Esophagus muscularis mucosa (tissue), 4 donors: ENCODE results near the gene WASF2. TPM values are rescaled to one million over a fixed set of nuclear protein-coding genes. Genes with fewer than 3 reads are reported as not detected.

Experiments used
- DNase-seq: peaks from one replicate; pipeline ENCODE4 v3.0.0-alpha.2; 2017; ENCODE audit errors: extremely low spot score
- H3K27ac ChIP-seq, 4 donors: fragments of 200-600 bp; sonication (generic); replicated peaks in 1 of 4; 1 replicate in 3 of 4; 2 replicates in 1 of 4; pipeline ENCODE4 v1.5.1; 2016 to 2019; ENCODE audit warnings: mild to moderate bottlenecking in 1 of 4
- H3K27me3 ChIP-seq, 4 donors: fragments of 200-600 bp; sonication (generic); one replicate each; pipeline versions ENCODE4 v1.5.1 to v1.6.0; 2016 to 2019
- H3K36me3 ChIP-seq, 4 donors: fragments of 200-600 bp; sonication (generic); one replicate each; pipeline ENCODE4 v1.5.1; 2016 to 2019
- H3K4me1 ChIP-seq, 4 donors: fragments of 200-600 bp; sonication (generic); one replicate each; pipeline ENCODE4 v1.5.1; 2016 to 2019
- H3K4me3 ChIP-seq, 4 donors: fragments of 200-600 bp; sonication (generic); 1 replicate in 2 of 4; 2 replicates in 2 of 4; pipeline ENCODE4 v1.5.1; 2016 to 2019; ENCODE audit warnings: mild to moderate bottlenecking in 4 of 4, moderate library complexity in 1 of 4
- H3K9me3 ChIP-seq, 4 donors: fragments of 200-600 bp; sonication (generic); 1 replicate in 3 of 4; 2 replicates in 1 of 4; pipeline ENCODE4 v1.5.1; 2016 to 2019
- EP300 ChIP-seq: sonication (generic); formaldehyde crosslinking; IDR thresholded peaks from one replicate; pipeline ENCODE4 v1.6.1; 2017; ENCODE audit warnings: antibody characterized with exemption
- POLR2A ChIP-seq: fragments of 450-650 bp; IDR thresholded peaks from one replicate; pipeline ENCODE4 v1.6.1; 2017; ENCODE audit warnings: antibody characterized with exemption, moderate library complexity, mild to moderate bottlenecking, low read depth
- POLR2AphosphoS5 ChIP-seq, 2 donors: sonication (generic); formaldehyde crosslinking; IDR thresholded peaks; one replicate each; pipeline ENCODE4 v1.6.1; 2017; ENCODE audit warnings: antibody characterized with exemption in 2 of 2
- WGBS: methylation state at CpG from one replicate; pipeline ENCODE4 v1.1.5; 2018; 5-methylcytosine and 5-hydroxymethylcytosine counted together
- intact Hi-C: fragments of 100-400 bp; cut with DNase I; formaldehyde crosslinking; loops from one replicate; pipeline ENCODE4 v1.15.1; 2023
- total RNA-seq, 4 donors: library from RNA; depleted of rRNA; stranded (reverse); fragments of >200 nt; gene quantifications; one replicate each; pipeline versions ENCODE4 v1.1.0 to v1.2.1, GENCODE V29; 2016
- TF ChIP-seq, protein P1 (sequence below), 3 experiments: fragments of 200-600 bp in 2 of 3; fragments of 450-650 bp in 1 of 3; sonication (generic) in 2 of 3; IDR thresholded peaks; one replicate each; pipeline ENCODE4 v1.5.1; 2017 to 2019; ENCODE audit warnings: antibody characterized with exemption in 3 of 3, mild to moderate bottlenecking in 2 of 3, moderate library complexity in 1 of 3

WASF2 gene
- total RNA-seq, 4 donors from 2014 or later, result 78.5 to 141 (median 101) TPM

DNA sequence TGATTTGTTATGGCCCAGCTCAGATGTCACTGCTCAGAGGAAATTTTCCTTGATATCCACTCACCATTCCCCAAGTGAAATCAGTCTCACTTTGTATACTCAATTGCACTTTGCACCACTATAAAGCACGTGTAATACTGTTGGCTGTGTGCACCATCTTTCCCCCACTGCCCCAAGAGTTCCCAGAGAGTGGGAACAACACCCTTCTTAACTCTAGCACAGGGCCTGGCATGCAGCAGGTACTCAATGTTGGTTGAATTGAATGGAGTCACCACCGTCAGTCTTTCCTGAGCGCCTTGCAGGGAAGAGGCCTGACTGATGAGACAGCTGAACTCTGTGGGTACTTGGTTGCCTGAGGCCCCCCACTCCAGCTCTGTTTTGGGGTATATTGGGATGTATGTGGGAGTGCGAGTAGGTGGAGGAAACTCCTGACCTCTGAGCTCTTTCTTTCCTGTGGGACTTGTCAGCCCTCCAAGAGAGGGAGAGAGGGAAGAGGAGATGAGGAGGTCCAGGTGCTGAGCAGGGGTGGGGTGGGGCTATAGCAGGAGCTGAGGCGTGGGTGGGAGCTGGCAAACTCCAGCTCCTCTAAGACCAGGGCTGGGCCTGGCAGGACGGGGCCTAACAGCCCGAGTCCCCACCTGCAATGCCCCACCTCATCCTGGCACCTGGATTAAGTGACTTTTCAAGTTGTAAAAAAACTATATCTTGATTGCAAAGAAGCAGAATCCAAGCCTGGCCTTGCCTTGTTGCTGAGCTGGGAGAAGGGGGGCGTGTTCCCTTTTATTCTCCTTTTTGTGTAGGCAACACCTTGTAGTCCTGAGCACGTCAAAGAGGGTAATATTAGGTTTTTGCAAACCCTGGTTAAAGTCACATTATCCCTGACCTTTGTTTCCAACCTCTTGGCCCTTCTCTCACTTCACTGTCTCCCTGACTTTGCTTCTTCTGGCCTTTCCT lies 19.4 kb upstream of the WASF2 start:
- peak overlapping the region in 1 of 4 donors; percentile 3 for H3K27ac ChIP-seq
- H3K27me3 ChIP-seq, result no peaks in the 10 kb centered on the region
- WGBS, result 68% methylated on average over 9 of the region's 9 CpGs
- no peaks in the 10 kb centered on the region for H3K36me3 ChIP-seq
- no peak overlapping the region for H3K4me3 ChIP-seq
- H3K4me1 ChIP-seq, result peaks cover 22 to 35% (median 33%) of the 10 kb centered on the region in 4 donors
- TF ChIP-seq, protein P1, sequence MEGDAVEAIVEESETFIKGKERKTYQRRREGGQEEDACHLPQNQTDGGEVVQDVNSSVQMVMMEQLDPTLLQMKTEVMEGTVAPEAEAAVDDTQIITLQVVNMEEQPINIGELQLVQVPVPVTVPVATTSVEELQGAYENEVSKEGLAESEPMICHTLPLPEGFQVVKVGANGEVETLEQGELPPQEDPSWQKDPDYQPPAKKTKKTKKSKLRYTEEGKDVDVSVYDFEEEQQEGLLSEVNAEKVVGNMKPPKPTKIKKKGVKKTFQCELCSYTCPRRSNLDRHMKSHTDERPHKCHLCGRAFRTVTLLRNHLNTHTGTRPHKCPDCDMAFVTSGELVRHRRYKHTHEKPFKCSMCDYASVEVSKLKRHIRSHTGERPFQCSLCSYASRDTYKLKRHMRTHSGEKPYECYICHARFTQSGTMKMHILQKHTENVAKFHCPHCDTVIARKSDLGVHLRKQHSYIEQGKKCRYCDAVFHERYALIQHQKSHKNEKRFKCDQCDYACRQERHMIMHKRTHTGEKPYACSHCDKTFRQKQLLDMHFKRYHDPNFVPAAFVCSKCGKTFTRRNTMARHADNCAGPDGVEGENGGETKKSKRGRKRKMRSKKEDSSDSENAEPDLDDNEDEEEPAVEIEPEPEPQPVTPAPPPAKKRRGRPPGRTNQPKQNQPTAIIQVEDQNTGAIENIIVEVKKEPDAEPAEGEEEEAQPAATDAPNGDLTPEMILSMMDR (IDR thresholded peaks at IDR 0.05), result no peak
- TF ChIP-seq EP300 (no peak), POLR2AphosphoS5 (IDR thresholded peaks at IDR 0.05) (no peak), POLR2A (no peak)
- intact Hi-C loops, result no loop called here
- no peaks in the 10 kb centered on the region for H3K9me3 ChIP-seq
- no peak for DNase-seq

DNA sequence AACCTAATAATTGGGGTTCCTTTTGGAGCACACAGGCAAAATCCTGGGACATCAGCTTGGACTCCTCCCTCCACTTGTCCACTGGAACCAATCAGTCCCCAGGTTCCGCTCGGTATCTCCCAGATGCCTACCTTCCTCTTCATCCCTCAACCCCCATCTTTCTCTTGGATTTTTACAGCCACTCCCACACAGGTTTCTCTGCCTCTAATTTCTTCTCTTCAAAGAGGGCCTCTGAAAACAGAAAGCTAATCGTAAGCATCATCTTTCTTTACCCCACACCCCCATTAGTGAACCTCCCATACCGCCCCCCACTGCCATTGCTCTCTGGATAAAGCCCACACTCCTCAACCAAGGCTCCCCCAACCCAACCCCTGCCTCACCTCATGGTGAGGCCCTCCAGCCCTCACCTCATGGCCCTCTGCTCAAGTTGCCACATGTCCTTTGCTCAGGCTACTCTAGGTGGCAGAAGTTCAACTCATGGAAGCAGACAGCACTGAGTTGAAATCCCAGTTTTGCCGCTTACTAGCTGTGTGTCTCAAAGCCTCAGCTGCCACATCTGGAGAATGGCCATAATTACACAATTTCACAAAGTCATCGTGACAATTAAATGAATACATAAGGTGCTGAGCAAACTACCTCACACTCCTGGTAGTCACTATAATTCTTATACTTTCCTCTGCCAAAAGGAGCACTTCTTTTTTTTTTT lies 18.1 kb upstream of the WASF2 start:
- H3K27ac ChIP-seq, result peak overlapping the region in 2 of 4 donors; percentile 30 to 38
- no peaks in the 10 kb centered on the region for H3K36me3 ChIP-seq
- TF ChIP-seq POLR2A (no peak), EP300 (no peak), POLR2AphosphoS5 (IDR thresholded peaks at IDR 0.05) (no peak)
- TF ChIP-seq, protein P1 (IDR thresholded peaks at IDR 0.05), result no peak
- no peaks in the 10 kb centered on the region for H3K9me3 ChIP-seq
- H3K4me3 ChIP-seq, result no peak overlapping the region
- H3K4me1 ChIP-seq, result peaks cover 26 to 35% (median 33%) of the 10 kb centered on the region in 4 donors
- no peaks in the 10 kb centered on the region for H3K27me3 ChIP-seq
- DNase-seq, result no peak
- 85% methylated on average over 6 of the region's 6 CpGs for WGBS
- intact Hi-C loops, result no loop called here

DNA sequence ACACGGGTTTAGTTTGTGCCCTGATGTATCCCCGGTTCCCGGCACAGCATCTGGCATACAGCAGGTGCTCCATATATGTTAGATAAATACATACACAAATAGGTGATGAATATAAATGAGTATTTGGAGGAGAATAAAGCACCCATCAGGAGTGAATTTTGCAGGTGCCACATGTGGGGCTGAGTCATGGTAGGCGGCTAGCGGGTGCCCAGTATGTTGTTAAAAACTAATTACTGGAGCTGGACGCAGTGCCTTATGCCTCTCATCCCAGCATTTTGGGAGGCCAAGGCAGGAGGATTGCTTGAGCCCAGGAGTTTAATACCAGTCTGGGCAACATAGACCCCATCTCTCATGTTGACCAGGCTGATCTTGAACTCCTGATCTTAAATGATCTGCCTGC lies 16.7 kb upstream of the WASF2 start:
- H3K27me3 ChIP-seq, result no peaks in the 10 kb centered on the region
- DNase-seq, result no peak
- no peak overlapping the region for H3K4me3 ChIP-seq
- H3K4me1 ChIP-seq, result peaks cover 28 to 41% (median 34%) of the 10 kb centered on the region in 4 donors
- H3K36me3 ChIP-seq, result no peaks in the 10 kb centered on the region
- no peak overlapping the region for H3K27ac ChIP-seq
- 96% methylated on average over 6 of the region's 6 CpGs for WGBS
- TF ChIP-seq, protein P1 (IDR thresholded peaks at IDR 0.05), result no peak
- no peak for TF ChIP-seq EP300
- TF ChIP-seq POLR2A, result no peak
- TF ChIP-seq POLR2AphosphoS5 (IDR thresholded peaks at IDR 0.05), result no peak
- intact Hi-C loops, result no loop called here
- H3K9me3 ChIP-seq, result no peaks in the 10 kb centered on the region

DNA sequence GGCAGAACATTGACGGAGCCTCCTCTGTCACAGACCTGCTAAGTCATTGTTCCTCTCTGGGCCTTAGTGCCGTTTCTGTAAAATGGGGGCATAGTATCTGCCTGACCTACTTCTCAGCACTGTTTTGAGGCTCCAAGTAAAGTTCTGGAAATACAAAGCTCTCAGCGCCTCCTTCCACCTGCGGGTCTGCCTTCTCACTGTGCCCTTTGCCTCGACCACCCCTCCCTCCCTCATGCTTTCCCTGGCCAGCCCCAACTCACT lies 15.4 kb upstream of the WASF2 start:
- 42% methylated on average over 5 of the region's 5 CpGs for WGBS
- no peaks in the 10 kb centered on the region for H3K27me3 ChIP-seq
- intact Hi-C loops, result no loop called here

More for the DNA sequence above, 15.4 kb upstream of the WASF2 start:
- Histone ChIP-seq H3K36me3 (no peaks in the 10 kb centered on the region), H3K27ac (peak overlapping the region; percentile 90 to 95 (median 94)), H3K4me1 (peaks cover 28 to 41% (median 34%) of the 10 kb centered on the region in 4 donors), H3K9me3 (no peaks in the 10 kb centered on the region), H3K4me3 (no peak overlapping the region)
- DNase-seq, result no peak
- TF ChIP-seq POLR2A (no peak), EP300 (no peak), POLR2AphosphoS5 (IDR thresholded peaks at IDR 0.05) (no peak)
- TF ChIP-seq, protein P1 (IDR thresholded peaks at IDR 0.05), result no peak
